ENCODE data around the gene RRBP1. TPM values are rescaled to one million over a fixed set of nuclear protein-coding genes. Genes with fewer than 3 reads are reported as not detected.

The RRBP1 gene
- total RNA-seq, 6 donors from 2014 or later, result 143 to 256 (median 172) TPM

- no peaks in the 10 kb centered on the region for H3K27me3 ChIP-seq
- no peaks in the 10 kb centered on the region for H3K9me3 ChIP-seq
- ATAC-seq (ENCODE audit: low FRiP score in 2 of 2) (peak; percentile 51 to 85), DNase-seq (peak in 1 of 2 donors; percentile 87)
- H3K4me3 ChIP-seq, result no peak overlapping the region
- H3K4me1 ChIP-seq, result peaks cover 41 to 70% (median 55%) of the 10 kb centered on the region in 4 donors
- peak overlapping the region; percentile 27 to 70 (median 36) for H3K27ac ChIP-seq
- H3K36me3 ChIP-seq, result no peaks in the 10 kb centered on the region
- no peak for TF ChIP-seq POLR2A (IDR thresholded peaks at IDR 0.05)
- TF ChIP-seq POLR2AphosphoS5 (IDR thresholded peaks at IDR 0.05), result peak; percentile 51 to 54
- TF ChIP-seq EP300 (IDR thresholded peaks at IDR 0.05), result peak in 1 of 4 donors; percentile 82
- TF ChIP-seq, protein P1, sequence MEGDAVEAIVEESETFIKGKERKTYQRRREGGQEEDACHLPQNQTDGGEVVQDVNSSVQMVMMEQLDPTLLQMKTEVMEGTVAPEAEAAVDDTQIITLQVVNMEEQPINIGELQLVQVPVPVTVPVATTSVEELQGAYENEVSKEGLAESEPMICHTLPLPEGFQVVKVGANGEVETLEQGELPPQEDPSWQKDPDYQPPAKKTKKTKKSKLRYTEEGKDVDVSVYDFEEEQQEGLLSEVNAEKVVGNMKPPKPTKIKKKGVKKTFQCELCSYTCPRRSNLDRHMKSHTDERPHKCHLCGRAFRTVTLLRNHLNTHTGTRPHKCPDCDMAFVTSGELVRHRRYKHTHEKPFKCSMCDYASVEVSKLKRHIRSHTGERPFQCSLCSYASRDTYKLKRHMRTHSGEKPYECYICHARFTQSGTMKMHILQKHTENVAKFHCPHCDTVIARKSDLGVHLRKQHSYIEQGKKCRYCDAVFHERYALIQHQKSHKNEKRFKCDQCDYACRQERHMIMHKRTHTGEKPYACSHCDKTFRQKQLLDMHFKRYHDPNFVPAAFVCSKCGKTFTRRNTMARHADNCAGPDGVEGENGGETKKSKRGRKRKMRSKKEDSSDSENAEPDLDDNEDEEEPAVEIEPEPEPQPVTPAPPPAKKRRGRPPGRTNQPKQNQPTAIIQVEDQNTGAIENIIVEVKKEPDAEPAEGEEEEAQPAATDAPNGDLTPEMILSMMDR (IDR thresholded peaks at IDR 0.05), result no peak
Observed at GRCh38 chr20:17594443-17594842, 87.6 kb downstream of the RRBP1 start.

GRCh38 chr20:17593902-17594301, 88.1 kb downstream of the RRBP1 start:
- no peak for TF ChIP-seq POLR2AphosphoS5 (IDR thresholded peaks at IDR 0.05)
- TF ChIP-seq, protein P1 (IDR thresholded peaks at IDR 0.05), result no peak
- no peak for TF ChIP-seq POLR2A (IDR thresholded peaks at IDR 0.05)
- no peak for TF ChIP-seq EP300 (IDR thresholded peaks at IDR 0.05)
- Histone ChIP-seq H3K4me1 (peaks cover 46 to 70% (median 58%) of the 10 kb centered on the region in 4 donors), H3K4me3 (no peak overlapping the region), H3K27me3 (no peaks in the 10 kb centered on the region), H3K9me3 (no peaks in the 10 kb centered on the region), H3K36me3 (no peaks in the 10 kb centered on the region), H3K27ac (peak overlapping the region; percentile 26 to 70 (median 50))
- ATAC-seq (ENCODE audit: low FRiP score in 2 of 2) (no peak), DNase-seq (no peak)
- 60 to 75% methylated on average over 4 of the region's 4 CpGs for WGBS, 2 donors

GRCh38 chr20:17590245-17590644, 91.8 kb downstream of the RRBP1 start:
- DNase-seq (no peak), ATAC-seq (ENCODE audit: low FRiP score in 2 of 2) (no peak)
- Histone ChIP-seq H3K4me3 (no peak overlapping the region), H3K27ac (peak overlapping the region in 1 of 4 donors; percentile 28), H3K9me3 (no peaks in the 10 kb centered on the region), H3K36me3 (no peaks in the 10 kb centered on the region), H3K27me3 (no peaks in the 10 kb centered on the region), H3K4me1 (peaks cover 39 to 91% (median 46%) of the 10 kb centered on the region in 4 donors)
- 29 to 43% methylated on average over 1 of the region's 1 CpG for WGBS, 2 donors
- TF ChIP-seq, protein P1 (IDR thresholded peaks at IDR 0.05), result no peak
- TF ChIP-seq POLR2AphosphoS5 (IDR thresholded peaks at IDR 0.05) (no peak), EP300 (IDR thresholded peaks at IDR 0.05) (no peak), POLR2A (IDR thresholded peaks at IDR 0.05) (no peak)

GRCh38 chr20:17589161-17589834, 92.7 kb downstream of the RRBP1 start:
- peaks cover 35 to 87% (median 41%) of the 10 kb centered on the region in 4 donors for H3K4me1 ChIP-seq

More at GRCh38 chr20:17589161-17589834, 92.7 kb downstream of the RRBP1 start:
- H3K4me3 ChIP-seq, result no peak overlapping the region
- no peaks in the 10 kb centered on the region for H3K9me3 ChIP-seq
- TF ChIP-seq POLR2AphosphoS5 (IDR thresholded peaks at IDR 0.05), result no peak
- no peak for TF ChIP-seq POLR2A (IDR thresholded peaks at IDR 0.05)
- no peak for TF ChIP-seq EP300 (IDR thresholded peaks at IDR 0.05)
- TF ChIP-seq, protein P1 (IDR thresholded peaks at IDR 0.05), result no peak
- H3K27me3 ChIP-seq, result no peaks in the 10 kb centered on the region
- DNase-seq (no peak), ATAC-seq (ENCODE audit: low FRiP score in 2 of 2) (no peak)
- peak overlapping the region in 2 of 4 donors; percentile 17 to 20 for H3K27ac ChIP-seq
- peaks cover 0 to 1% (median 0%) of the 10 kb centered on the region in 4 donors for H3K36me3 ChIP-seq
- 84% methylated on average over 8 of the region's 8 CpGs for WGBS, 2 donors
